Epidermal melanocyte (primary cell): ENCODE measurements around the gene SLC2A10.

Experiments
- DNase-seq: peaks from one replicate; pipeline ENCODE4 v3.0.0; 2011; ENCODE audit warnings: low spot score; ENCODE audit not compliant: insufficient read length

SLC2A10 gene

DNA sequence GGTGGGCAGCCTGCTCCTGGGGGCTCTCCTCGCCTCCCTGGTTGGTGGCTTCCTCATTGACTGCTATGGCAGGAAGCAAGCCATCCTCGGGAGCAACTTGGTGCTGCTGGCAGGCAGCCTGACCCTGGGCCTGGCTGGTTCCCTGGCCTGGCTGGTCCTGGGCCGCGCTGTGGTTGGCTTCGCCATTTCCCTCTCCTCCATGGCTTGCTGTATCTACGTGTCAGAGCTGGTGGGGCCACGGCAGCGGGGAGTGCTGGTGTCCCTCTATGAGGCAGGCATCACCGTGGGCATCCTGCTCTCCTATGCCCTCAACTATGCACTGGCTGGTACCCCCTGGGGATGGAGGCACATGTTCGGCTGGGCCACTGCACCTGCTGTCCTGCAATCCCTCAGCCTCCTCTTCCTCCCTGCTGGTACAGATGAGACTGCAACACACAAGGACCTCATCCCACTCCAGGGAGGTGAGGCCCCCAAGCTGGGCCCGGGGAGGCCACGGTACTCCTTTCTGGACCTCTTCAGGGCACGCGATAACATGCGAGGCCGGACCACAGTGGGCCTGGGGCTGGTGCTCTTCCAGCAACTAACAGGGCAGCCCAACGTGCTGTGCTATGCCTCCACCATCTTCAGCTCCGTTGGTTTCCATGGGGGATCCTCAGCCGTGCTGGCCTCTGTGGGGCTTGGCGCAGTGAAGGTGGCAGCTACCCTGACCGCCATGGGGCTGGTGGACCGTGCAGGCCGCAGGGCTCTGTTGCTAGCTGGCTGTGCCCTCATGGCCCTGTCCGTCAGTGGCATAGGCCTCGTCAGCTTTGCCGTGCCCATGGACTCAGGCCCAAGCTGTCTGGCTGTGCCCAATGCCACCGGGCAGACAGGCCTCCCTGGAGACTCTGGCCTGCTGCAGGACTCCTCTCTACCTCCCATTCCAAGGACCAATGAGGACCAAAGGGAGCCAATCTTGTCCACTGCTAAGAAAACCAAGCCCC, 16.0 kb downstream of the SLC2A10 start:
- no peak for DNase-seq

DNA sequence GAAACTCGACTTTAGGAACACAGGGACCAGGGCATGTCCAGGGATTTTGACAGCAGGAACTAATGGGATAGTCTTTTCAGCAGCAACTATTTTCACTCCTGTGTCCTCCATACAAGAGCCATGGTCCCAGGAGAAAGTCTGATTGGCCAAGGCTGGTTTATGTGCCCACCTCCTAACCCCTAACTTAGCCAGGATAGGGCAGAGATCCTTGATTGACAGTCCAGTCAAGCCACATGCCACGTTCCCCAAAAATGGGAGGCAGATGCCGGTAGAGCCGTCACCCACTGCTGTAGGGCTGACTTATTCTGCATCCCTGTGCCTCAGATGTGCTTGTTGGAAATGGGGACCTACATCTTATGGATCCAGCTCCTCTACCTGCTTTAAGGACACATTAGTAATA, 22.3 kb downstream of the SLC2A10 start:
- no peak for DNase-seq

DNA sequence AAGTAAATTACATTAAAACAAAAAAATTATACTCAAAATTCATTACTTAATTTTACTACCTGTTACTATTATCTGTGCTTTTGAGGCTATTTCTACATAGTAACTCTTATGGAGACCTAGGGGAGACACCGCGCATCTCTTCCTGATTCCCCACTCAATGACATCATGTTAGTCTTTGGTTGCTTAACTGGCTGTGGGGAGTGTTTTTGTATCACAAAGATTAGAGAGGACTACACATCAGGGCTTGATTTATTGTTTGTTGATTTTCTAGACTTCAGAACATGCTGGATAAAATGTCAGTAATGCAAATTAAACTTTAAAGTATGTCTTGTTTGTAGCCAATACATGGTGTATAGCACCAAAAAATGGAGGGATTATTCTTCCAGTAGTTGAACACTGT, 26.0 kb downstream of the SLC2A10 start:
- no peak for DNase-seq

DNA sequence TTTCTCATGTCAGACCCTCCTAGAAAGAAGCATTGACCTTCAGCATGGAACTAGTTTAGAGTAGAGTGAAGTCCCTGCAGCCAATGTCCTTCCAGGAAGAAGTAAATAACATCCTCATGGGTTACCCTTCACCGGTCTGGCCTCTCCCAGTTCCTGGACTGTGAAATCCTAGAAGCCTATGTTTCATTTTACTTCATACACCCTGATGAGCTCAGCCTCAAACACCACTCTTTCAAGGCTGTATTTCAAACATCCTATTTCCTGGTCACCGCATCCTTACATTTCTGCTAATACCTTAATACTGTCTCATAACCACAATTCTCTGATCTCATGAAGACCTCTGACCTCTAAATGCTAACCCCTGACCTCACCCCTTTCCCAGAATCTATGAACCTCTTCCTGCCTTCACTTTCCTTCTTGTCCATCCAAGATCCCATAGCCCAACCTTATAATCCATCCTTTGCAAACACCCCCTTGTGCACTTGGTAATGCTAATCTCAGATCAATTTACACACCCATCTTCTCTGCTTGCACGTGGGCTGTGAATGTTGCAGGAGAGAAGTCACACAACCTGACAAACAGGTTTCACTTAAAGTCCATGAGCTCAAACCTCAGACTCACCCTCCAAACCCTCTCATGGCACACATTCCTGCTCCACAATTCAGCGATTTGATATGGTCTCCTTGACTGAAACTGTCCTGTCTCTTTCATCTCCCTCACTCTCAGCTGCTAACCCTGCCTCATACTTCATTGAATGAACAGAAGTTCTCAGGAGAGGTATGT, 30.2 kb downstream of the SLC2A10 start:
- DNase-seq = no peak

DNA sequence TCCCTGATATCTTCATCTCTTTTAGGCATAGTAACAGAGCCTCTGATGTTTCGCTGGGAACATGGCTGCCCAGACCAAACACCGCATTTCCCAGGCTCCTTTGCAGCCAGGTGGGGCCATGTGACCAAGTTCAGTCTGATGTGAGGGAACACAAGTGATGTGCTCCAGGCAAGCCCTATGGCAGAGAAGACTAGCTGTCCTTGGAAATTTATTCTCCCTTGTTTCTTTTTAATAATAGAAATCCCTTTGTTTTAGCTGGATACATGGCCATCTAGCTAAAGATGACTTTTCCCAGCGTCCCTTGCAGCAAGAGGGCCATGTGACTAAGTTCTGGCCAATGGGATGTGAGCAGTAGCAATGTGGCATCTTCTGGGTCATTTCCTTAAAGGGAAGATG, 30.8 kb downstream of the SLC2A10 start:
- no peak for DNase-seq

DNA sequence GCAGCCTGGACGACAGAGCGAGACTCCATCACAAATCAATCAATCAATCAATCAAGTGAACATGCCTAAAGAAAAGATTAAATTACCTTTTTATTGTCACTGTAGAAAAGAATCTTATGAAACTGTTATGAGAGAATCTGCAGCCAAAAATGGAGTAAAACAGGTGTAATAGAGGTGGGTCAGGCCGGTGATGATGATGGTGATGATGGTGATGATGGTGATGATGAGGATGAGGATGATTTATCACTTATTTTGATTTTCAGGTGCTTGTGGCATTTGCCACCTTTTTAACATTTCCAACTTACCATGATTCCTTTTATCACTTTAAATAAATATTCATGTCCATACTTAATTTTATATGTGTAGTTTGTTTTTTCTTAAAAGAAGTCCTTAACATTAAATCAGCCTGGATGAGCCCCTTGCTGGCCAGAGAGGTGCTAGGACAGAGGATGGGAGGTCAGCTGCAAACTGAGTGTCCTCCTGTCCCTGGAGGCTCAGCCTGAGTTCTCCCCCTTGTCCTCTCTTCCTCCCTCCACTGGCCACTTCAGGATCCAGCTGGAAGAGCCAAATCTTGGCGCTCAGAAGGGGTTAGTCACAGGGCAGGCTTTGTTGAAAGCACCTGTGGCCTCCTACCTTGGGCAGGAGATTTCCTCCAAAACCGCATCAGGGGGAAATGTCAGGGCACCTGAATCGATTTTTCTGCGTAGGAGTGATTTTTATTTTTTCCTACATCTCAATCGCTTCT, 32.6 kb downstream of the SLC2A10 start:
- DNase-seq = no peak

DNA sequence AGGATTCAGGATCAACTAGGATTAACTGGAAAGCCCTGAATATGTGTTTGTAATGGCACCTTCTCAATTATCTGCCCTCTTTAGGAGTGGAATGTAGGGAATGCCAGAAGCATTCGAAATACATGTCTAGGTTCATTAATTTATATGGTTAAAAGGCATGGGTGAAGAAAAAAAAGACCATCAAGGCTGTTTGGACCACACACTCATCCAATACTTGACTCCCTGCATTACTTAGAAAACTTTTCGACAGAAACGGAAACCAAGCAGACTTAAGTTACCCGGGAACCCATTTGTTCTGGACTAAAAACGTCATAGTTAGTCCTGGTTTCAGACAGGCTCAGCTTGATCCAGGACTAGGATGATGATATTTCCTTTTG, 33.2 kb downstream of the SLC2A10 start:
- DNase-seq = no peak

DNA sequence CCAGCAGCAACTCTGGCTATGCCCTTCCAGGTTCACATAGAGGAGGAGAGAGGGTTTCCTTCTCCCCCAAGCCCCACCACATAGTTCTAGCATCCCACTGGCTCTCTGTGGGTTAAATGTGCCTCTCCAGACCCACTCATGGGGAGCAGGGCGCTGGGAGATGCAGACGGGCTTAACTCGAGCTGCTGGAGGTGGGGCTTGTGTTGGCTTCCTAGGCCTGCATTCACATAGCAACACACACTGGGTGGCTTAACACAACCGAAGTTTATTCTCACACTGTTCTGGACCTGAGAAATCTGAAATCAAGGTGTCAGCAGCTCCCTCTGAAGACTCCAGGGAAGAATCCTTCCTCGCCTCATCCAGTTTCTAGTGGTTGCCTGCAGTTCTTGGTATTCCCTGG, 33.6 kb downstream of the SLC2A10 start:
- no peak for DNase-seq

DNA sequence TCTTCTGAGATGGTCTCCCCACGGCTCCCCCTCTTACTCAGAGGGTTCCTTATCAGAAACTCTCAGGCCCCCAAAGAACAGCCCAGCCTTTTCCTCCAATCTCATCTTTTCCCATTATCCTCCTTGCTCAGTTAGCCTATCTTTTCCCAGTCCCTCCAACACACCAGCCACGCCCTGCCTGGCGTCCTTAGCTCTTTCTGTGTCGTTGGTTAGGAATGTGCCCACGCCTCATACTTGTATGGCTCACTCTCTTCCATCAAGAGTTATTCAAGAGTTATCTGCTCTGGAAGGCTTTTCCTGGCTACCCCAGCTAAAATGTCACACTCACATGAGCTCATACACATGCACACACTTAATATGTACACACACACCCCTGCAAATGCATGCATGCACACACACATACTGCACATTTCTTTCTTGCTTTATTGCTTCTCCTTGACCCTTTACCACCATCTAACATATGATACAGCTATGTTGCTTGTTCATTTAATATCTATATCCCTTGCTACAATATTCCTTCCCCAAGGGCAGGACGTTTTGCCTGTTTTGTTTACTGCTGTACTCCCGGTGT, 37.6 kb downstream of the SLC2A10 start:
- DNase-seq = no peak

DNA sequence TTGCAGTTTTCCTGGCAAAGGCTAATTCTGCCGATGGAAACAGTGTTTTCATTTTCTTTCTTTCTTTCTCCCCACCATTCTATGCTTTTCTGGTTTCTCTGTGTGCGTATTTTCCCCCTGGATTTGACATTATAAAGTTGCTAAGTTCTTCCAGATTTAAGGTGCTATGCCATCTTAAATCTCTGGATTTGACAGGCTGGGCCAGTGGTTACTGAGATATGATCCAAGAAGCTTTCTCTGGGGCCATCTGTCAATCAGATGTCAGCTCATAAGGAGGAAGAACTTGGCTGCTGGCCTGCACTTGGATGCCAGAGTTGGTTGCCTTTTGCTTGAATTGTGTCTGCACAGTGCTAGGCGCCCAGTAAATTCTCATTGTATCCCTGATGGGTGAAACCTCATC, 39.7 kb downstream of the SLC2A10 start:
- DNase-seq = no peak

DNA sequence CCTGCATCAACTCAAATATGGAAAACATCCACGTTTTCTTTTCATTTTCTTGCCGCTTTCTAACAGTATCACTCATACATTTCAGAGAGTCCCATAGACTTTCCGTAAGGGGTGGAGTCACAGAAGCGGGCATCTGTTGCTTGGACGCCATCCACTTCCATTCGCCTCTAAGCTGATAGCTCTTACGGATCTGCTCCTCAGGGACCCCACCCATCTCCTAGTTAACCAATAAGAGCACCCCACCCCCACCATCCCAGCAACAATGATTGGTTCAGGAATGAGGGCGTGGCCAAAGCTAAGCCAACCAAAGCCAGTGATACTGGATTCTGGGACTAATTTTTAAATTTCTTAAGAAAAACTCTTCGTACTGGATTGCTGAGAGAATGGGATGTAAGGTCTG, 42.4 kb downstream of the SLC2A10 start:
- no peak for DNase-seq

DNA sequence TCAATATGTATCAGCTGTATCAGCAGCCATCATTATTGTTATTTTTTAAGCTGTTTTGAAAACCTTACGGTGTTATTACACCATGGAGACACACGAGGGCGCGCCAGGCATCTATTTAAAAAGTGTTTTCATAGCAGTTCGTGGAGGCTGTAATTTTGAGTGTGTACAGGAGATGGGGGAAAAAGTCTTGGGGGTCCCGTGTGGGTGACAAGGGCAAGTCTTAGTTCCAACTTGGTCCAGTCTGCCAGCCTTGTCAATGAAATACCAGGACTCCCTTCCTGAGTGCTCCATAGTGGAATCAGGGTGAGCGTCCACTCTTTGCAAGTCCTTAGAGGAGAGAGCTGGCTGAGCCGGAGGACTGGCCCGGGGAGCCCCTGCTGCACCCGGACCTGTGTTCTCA, 43.3 kb downstream of the SLC2A10 start:
- peak; percentile 48 for DNase-seq

DNA sequence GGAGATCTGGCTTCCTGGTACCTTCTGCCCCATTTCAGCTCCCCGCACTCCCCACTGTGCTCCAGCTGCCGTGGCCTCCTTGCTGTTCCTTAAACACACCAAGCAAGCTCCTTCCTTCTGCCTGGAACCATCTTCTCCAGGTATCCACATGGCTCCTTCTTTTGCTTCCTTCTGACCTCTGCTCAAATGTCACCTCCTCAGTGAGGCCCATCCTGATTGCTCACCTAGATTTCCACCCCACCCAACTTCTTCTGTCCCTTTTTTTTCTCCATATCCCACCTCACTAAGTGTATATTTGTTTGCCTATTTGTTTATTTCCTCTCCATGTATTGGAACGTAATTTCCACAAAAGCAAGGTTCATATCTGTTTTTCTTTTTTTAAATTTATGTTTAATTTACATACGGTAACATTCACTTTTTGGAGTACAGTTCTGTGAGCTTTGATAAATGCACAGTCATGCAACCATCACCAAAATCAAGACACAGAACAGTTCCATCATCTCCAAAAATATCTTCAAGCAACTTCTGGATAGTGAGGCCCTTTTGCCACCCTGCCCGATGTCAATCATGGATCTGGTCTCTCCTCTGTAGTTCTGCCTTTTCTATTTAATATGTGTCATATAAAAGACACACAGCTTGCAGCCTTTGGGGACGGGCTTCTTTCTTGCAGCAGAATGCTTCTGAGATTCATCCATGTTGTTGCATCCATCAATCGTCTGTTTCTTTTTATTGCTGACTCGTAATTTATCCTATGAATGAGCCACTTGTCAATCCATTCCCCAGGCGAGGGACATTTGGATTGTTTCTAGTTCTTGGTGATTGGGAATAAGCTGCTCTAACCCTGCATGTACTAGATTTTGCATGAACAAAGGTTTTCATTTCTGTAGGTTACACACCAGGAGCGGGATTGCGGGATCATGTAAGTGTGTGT, 46.3 kb downstream of the SLC2A10 start:
- DNase-seq = no peak

DNA sequence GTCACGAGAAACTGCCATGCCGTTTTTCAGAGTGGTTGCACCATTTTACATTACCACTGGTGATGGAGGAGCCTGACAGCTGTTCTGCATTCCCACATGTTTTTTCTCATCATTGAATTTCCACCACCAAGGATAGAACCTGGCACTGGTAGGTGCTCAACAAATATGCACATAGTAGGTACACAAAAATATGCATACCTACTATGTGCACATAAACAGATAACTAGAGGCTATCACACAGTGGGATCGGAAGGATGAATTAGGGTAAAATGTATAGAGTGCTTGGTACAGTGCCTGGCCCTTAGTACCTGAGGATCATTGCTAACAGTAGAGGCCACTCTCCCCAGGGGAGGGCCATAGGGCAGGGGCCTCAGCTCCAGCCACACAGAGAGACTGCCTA, 47.0 kb downstream of the SLC2A10 start:
- no peak for DNase-seq

DNA sequence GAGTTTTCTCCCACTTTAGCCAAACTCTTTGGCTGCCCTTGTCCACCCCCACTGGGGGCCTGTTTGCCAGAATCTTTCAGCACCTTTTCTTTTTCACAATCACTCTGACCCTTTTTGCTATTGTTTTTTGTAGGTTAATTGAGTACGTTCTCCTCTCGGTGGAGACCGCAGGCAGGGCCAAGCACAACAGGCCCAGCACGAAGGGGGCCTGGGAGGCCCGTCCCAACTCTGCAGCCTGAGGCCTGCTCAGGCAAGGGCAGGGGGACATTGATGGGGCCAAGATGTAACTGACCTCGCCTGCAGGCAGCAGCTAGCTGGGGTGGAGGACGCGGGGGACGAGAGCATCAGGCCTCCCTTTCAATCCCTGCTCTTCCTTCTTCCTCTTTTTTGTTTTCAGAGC, 47.7 kb downstream of the SLC2A10 start:
- DNase-seq = no peak

DNA sequence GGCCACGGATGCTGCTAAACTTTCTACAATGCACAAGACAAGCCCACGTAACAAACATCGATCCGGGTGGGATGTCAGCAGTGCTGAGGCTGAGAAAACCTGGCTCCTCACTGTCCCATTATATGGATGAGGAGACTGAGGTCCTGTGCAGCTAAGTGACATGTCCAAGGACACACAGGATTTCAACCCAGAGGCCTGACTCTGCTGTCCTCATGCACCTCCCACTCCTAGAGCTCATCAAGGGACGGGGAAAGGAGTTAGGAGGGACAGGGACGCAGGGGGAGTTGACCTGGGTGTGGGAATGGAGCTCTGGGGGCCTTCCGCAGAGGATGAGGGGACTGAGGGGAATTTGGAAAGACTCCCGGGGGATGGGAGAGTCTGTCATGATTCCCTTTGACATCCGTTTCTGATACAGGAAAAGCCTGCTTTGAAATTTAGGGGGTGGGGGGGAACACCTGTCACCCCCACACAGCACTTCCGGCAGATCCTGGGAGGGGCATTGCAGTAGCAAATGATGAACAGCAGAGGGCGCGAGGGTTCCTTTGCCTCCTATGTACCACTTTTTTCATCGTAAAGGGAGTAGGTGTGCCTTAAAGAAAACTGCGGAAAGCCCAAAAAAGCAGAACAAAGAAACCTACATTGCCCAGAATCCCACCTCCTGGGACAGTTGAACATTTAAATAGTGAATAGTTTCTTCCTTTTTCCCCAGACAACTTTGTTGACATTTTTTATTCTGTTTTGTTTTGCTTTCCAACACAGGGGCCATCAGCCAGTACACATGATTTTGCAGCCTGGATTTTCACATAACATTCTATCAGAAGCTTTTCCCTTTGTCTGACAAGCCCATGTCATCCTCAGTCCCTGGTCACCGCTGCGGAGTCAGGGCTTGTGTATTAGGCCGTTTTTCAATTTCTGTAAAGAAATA, 48.6 kb downstream of the SLC2A10 start:
- peak; percentile 72 for DNase-seq

DNA sequence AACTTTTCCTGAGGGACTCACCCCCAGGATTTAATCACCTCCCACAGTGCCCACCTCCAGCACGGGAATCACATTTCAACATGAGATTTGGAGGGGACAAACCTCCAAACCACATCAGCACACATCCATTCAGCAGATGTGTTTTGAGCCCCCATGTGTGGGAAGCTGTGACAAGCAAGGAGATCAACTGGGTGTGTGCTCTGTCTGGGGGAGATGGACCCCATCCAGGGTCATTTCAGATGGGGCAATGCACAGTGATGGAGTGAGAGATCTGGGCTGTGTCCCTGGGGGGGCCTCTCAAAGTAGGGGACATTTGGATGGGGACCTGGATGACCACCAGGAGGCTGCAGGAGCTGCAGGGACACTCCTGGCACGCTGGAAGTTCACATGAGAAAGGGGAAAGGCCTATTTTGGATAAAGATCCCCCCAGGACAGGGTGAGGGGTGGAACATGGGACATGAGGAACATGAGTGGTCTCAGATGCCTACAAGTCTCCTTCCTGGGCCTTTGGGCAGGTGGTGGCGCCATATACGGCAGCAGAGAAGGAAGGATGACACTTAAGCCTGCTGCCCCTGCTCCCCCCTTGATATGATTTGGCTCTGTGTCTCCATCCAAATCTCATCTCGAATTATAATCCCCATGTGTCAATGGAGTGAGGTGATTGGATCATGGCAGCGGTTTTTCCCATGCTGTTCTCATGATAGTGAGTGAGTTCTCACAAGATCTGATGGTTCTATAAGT, 49.6 kb downstream of the SLC2A10 start:
- DNase-seq = no peak

DNA sequence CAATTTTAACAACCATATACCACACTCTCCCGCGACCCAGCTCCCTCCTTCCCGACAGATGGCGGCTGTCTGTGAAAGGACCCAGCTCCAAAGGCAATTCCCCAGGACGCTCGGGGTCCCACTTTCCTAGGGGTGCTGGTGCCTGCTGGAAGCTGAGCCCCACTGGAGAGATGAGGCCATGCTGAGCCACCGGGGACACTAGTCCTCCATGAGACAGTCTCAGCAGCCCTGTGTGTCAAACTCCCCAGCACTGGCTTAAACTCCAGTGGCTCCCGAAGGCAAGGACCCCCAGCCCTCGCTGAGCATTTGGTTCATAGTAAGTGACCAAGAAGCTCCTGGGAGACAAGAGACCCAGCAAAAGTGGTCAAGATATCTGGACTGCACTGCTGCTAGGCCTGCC, 52.1 kb downstream of the SLC2A10 start:
- no peak for DNase-seq

DNA sequence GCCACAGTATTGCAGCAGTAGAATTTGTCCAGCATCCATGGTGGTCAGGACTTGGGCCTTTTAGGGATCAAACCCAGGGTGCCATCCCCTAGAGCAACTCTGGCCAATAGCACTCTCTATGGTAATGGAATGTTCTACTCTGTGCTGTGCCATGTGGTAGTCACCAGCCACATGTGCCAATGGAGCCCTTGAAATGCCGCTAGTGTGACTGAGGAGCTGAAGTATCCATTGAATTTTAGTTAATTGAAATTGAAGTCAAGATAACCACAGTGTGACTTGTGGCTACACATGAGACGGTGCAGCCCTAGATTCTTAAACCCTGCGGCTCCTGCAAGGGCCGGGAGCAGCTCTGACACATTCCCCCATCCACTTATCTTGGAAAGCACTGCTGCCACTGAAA, 54.6 kb downstream of the SLC2A10 start:
- no peak for DNase-seq
